Ecto neural progenitor cell (in vitro differentiated cells): ENCODE measurements around the gene ARIH2.
A peak's percentile ranks its signal among the peaks of the same experiment; 100 is the strongest.

Experiments
- DNase-seq: peaks from one replicate; pipeline ENCODE4 v3.0.0-alpha.2; 2018; ENCODE audit warnings: low spot score

The ARIH2 gene

GRCh38 chr3:48929358-48930035 lies 10.9 kb downstream of the ARIH2 start:
- no peak for DNase-seq

GRCh38 chr3:48930590-48930989 lies 11.9 kb downstream of the ARIH2 start:
- no peak for DNase-seq

- DNase-seq: no peak
Measured at GRCh38 chr3:48931944-48932580, 13.4 kb downstream of the ARIH2 start.

GRCh38 chr3:48934333-48934991 lies 15.8 kb downstream of the ARIH2 start:
- no peak for DNase-seq

GRCh38 chr3:48935530-48935929 lies 16.9 kb downstream of the ARIH2 start:
- no peak for DNase-seq

GRCh38 chr3:48938156-48938555 lies 19.5 kb downstream of the ARIH2 start:
- DNase-seq: no peak

- no peak for DNase-seq
Measured at GRCh38 chr3:48938689-48939088, 20.0 kb downstream of the ARIH2 start.

- no peak for DNase-seq
Measured at GRCh38 chr3:48945432-48945831, 26.8 kb downstream of the ARIH2 start.

- DNase-seq: no peak
Measured at GRCh38 chr3:48945891-48946549, 27.4 kb downstream of the ARIH2 start.

- no peak for DNase-seq
Measured at GRCh38 chr3:48949376-48949717, 30.7 kb downstream of the ARIH2 start.

GRCh38 chr3:48950051-48950450 lies 31.4 kb downstream of the ARIH2 start:
- DNase-seq: no peak

GRCh38 chr3:48951764-48952163 lies 33.1 kb downstream of the ARIH2 start:
- no peak for DNase-seq

- DNase-seq: peak; percentile 47
Measured at GRCh38 chr3:48952510-48953118, 34.0 kb downstream of the ARIH2 start.

GRCh38 chr3:48957006-48957705 lies 38.5 kb downstream of the ARIH2 start:
- DNase-seq: no peak

GRCh38 chr3:48960841-48961413 lies 42.3 kb downstream of the ARIH2 start:
- DNase-seq: no peak

- DNase-seq: no peak
Measured at GRCh38 chr3:48962340-48962739, 43.7 kb downstream of the ARIH2 start.

GRCh38 chr3:48962939-48963338 lies 44.3 kb downstream of the ARIH2 start:
- no peak for DNase-seq

GRCh38 chr3:48963591-48963990 lies 44.9 kb downstream of the ARIH2 start:
- DNase-seq: no peak

GRCh38 chr3:48966367-48966766 lies 47.7 kb downstream of the ARIH2 start:
- DNase-seq: no peak

- DNase-seq: no peak
Measured at GRCh38 chr3:48966876-48967361, 48.3 kb downstream of the ARIH2 start.

GRCh38 chr3:48970586-48970985 lies 51.9 kb downstream of the ARIH2 start:
- no peak for DNase-seq
